ENCODE measurements around the gene EPB41L4A.
A peak's percentile ranks its signal among the peaks of the same experiment; 100 is the strongest.
"Not testable (repeated sequence)": the region's sequence is repeated elsewhere in the genome, so short reads cannot be mapped to it uniquely, and the experiment has no call there.

Gene EPB41L4A

DNA sequence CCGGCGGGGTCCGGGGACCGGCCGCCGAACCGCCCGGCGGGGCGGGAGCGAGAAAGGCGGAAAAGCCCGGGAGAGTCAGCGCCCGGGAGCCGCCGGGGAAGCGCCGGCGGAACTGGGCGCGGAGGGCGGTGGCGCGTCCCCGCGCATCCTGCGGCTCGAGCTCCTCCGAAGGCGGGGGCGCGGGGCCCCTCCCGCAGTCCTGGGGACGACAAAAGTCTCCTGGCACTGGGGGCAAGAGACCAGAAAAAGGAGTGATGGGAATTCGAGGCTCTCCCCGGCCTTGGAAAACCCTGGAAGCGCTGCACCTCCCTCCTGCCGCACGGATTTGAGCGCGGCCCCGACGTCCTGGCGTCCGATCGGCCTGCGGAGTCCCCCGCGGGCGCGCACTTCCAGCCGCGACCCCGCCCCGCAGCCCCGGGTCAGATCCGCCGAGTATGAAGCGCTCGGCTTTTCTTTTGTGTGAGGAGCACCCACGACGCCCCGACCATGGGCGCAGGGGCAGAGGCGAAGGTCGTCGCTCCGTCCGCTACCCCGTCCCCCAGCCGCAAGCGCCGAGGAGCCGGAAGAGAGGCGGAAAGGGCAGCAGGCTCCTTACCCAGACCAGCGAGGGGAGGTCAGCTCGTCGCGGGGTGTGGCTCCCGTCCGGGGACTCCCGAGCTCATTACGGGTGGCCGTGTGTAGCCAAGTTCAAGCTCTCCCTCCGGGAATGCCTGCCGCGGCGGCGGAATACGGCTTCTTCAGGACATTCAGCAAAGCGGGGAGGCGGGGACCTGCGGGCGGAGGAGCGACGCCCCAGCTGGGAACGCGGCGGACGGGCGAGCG lies at the start of gene EPB41L4A:
TSS of gene EPB41L4A (minus strand) at position 114 of the 822 bp plus-strand sequence. CDS start 238 bp downstream, outside the sequence.
- peak within 1 kb of the TSS; percentile 53 for H3K4me3 ChIP-seq (ENCODE audit: low read depth, low read length)
- no peak for DNase-seq (ENCODE audit: low read depth)

GRCh38 chr5:112467485-112467884 lies 48.4 kb upstream of the EPB41L4A start:
- DNase-seq (ENCODE audit: low read depth): no peak
- no peak overlapping the region for H3K4me3 ChIP-seq (ENCODE audit: low read depth, low read length)

DNA sequence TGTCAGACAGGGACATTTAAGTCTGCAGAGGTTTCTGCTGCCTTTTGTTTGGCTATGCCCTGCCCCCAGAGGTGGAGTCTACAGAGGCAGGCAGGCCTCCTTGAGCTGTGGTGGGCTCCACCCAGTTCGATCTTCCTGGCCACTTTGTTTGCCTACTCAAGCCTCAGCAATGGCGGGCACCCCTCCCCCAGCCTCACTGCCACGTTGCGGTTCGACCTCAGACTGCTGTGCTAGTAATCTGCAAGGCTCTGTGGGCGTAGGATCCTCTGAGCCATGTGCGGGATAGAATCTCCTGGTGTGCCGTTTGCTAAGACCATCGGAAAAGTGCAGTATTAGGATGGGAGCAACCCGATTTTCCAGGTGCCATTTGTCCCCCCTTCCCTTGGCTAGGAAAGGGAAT lies 47.2 kb upstream of the EPB41L4A start:
- not testable (repeated sequence) for DNase-seq (ENCODE audit: low read depth); H3K4me3 ChIP-seq (ENCODE audit: low read depth, low read length)

GRCh38 chr5:112447187-112447760 lies 28.2 kb upstream of the EPB41L4A start:
- DNase-seq (ENCODE audit: low read depth); H3K4me3 ChIP-seq (ENCODE audit: low read depth, low read length): not testable (repeated sequence)

- H3K4me3 ChIP-seq (ENCODE audit: low read depth, low read length): no peak overlapping the region
- DNase-seq (ENCODE audit: low read depth): no peak
Measured at GRCh38 chr5:112445626-112446350, 26.7 kb upstream of the EPB41L4A start.

- H3K4me3 ChIP-seq (ENCODE audit: low read depth, low read length); DNase-seq (ENCODE audit: low read depth): not testable (repeated sequence)
Measured at GRCh38 chr5:112443932-112444331, 24.9 kb upstream of the EPB41L4A start.

DNA sequence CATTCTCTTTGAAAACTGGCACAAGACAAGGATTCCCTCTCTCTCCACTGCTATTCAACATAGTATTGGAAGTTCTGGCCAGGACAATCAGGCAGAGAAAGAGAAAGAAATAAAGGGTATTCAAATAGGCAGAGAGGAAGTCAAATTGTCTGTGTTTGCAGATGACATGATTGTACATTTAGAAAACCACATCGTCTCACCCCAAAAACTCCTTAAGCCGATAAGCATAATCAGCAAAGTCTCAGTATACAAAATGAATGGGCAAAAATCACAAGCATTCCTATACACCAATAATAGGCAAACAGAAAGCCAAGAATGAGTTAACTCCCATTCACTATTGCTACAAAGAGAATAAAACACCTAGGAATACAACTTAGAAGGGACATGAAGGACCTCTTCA lies 21.0 kb upstream of the EPB41L4A start:
- no peak overlapping the region for H3K4me3 ChIP-seq (ENCODE audit: low read depth, low read length)
- no peak for DNase-seq (ENCODE audit: low read depth)

DNA sequence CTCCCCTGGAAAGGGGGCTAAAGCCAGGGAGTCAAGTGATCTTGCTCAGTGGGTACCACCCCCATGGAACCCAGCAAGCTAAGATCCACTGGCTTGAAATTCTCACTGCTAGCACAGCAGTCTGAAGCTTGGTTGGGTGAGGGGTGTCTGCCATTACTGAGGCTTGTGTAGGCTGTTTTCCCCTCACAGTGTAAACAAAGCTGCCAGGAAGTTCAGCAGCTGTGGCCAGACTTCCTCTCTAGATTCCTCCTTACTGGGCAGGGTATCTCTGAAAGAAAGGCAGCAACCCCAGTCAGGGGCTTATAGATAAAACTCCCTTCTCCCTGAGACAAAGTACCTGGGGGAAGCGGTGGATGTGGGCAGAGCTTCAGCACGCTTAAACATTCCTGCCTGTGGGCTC lies 17.1 kb upstream of the EPB41L4A start:
- no peak overlapping the region for H3K4me3 ChIP-seq (ENCODE audit: low read depth, low read length)
- no peak for DNase-seq (ENCODE audit: low read depth)

GRCh38 chr5:112434641-112435040 lies 15.6 kb upstream of the EPB41L4A start:
- H3K4me3 ChIP-seq (ENCODE audit: low read depth, low read length): no peak overlapping the region
- DNase-seq (ENCODE audit: low read depth): no peak

DNA sequence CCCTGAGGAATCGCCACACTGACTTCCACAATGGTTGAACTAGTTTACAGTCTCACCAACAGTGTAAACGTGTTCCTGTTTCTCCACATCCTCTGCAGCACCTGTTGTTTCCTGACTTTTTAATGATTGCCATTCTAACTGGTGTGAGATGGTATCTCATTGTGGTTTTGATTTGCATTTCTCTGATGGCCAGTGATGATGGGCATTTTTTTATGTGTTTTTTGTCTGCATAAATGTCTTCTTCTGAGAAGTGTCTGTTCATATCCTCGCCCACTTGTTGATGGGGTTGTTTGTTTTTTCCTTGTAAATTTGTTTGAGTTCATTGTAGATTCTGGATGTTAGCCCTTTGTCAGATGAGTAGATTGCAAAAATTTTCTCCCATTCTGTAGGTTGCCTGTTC lies 7.1 kb upstream of the EPB41L4A start:
- not testable (repeated sequence) for H3K4me3 ChIP-seq (ENCODE audit: low read depth, low read length); DNase-seq (ENCODE audit: low read depth)

- DNase-seq (ENCODE audit: low read depth): no peak
- H3K4me3 ChIP-seq (ENCODE audit: low read depth, low read length): peak overlapping the region; percentile 53
Measured at GRCh38 chr5:112419986-112420864, 1.1 kb upstream of the EPB41L4A start.

DNA sequence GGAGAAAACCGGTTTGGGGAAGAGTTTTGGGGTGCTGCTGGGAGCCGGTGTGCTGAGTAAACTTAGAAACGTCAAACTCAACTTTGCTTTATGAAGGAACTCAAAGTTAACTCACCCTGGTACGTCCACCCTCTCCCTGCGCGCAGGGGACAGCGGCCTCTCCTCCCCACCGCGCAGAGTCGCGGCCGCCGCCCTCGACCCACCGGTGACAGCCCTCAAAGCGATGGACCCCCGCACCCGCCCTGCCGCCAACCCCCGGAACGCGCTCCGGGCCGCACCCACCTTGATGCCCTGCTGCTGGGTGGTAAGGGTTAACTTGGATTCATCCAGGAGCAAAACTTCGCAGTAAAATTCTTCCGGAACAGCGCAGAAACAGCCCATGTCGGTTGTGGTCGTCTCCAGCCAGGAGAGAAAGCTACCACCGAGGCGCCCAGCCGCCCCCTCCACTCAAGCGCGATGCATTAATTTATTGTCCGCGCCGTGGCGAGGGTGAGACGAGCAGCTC lies 366 bp downstream of the EPB41L4A start:
- H3K4me3 ChIP-seq (ENCODE audit: low read depth, low read length): peak overlapping the region; percentile 53
- DNase-seq (ENCODE audit: low read depth): no peak

- DNase-seq (ENCODE audit: low read depth): no peak
- peak overlapping the region; percentile 53 for H3K4me3 ChIP-seq (ENCODE audit: low read depth, low read length)
Measured at GRCh38 chr5:112417931-112418658, 982 bp downstream of the EPB41L4A start.

DNA sequence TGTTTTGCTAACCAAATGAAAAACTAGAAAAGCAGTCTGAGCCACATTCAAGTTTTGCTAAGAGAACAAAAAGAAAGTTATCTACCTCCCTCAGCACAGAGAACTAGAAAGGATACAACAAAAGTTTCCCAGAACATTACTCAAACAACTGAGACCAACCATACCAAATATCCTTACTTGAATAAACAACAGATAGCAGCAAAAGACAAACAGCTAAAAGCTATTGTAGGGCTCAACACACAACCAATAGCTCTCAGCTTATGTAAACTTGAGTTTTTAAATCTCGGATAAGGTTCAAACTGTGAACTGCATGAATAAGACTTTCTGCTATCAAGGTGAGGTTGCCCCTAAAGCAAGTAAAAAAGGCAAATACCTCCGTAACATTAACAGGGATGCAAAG lies 3.5 kb downstream of the EPB41L4A start:
- H3K4me3 ChIP-seq (ENCODE audit: low read depth, low read length): no peak overlapping the region
- no peak for DNase-seq (ENCODE audit: low read depth)

GRCh38 chr5:112413611-112414010 lies 5.5 kb downstream of the EPB41L4A start:
- no peak overlapping the region for H3K4me3 ChIP-seq (ENCODE audit: low read depth, low read length)
- DNase-seq (ENCODE audit: low read depth): no peak

GRCh38 chr5:112412346-112412745 lies 6.7 kb downstream of the EPB41L4A start:
- H3K4me3 ChIP-seq (ENCODE audit: low read depth, low read length): no peak overlapping the region
- DNase-seq (ENCODE audit: low read depth): no peak

- no peak overlapping the region for H3K4me3 ChIP-seq (ENCODE audit: low read depth, low read length)
- DNase-seq (ENCODE audit: low read depth): no peak
Measured at GRCh38 chr5:112411903-112412302, 7.2 kb downstream of the EPB41L4A start.

DNA sequence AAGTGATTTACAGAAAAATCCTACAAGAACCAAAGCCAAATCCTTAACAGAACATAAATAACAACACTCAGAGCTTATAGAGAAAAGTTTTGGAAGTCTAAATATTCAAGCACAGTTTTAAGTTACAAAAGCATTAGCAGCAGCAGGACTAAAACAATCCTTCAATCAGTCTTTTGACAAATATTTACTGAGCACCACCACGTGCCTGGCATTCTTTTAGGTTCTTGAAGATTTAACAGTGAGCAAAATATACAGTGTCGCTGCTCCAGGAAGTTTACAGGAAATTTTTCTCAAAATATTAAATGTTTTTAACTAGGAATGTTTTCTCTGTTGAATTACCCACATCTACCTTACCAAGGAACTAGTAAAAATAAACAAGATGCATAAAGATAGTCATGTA lies 11.4 kb downstream of the EPB41L4A start:
- H3K4me3 ChIP-seq (ENCODE audit: low read depth, low read length): no peak overlapping the region
- DNase-seq (ENCODE audit: low read depth): no peak

- DNase-seq (ENCODE audit: low read depth): no peak
- H3K4me3 ChIP-seq (ENCODE audit: low read depth, low read length): no peak overlapping the region
Measured at GRCh38 chr5:112407240-112407639, 11.8 kb downstream of the EPB41L4A start.

All from skeletal muscle cell (primary cell).